WTC11 (cell line): ENCODE measurements around the gene OLFM2. TPM values are rescaled to one million over a fixed set of nuclear protein-coding genes. Genes with fewer than 3 reads are reported as not detected.
"Not testable (repeated sequence)": the region's sequence is repeated elsewhere in the genome, so short reads cannot be mapped to it uniquely, and the experiment has no call there.

Source experiments
- ATAC-seq: fragments of 200-7000 bp; cut with Tn5 transposase; 2 replicates; pipeline ENCODE4 v1.10.0; 2021; ENCODE audit warnings: mild to moderate bottlenecking, moderate library complexity
- CTCF ChIA-PET: fragments of 300-600 bp; sonication (Branson Sonifier 250); formaldehyde crosslinking; loops from one replicate; lab custom pipeline; 2021; ENCODE audit warnings: antibody characterized with exemption; lab: Charles Lee
- POLR2A ChIA-PET: fragments of 350-600 bp; sonication (Branson Sonifier 250); formaldehyde crosslinking; loops from one replicate; lab custom pipeline; 2021; ENCODE audit warnings: antibody characterized with exemption; lab: Charles Lee
- DNase-seq: peaks from one replicate; pipeline ENCODE4 v3.0.0; 2021; ENCODE audit warnings: low spot score
- H3K27ac Mint-ChIP-seq: 2 replicates; pipeline ENCODE4 v1.8.0; 2021; ENCODE audit warnings: mixed read lengths
- H3K27me3 Mint-ChIP-seq: 2 replicates; pipeline ENCODE4 v1.8.0; 2021; ENCODE audit warnings: low read depth, mild to moderate bottlenecking, moderate library complexity, mixed read lengths
- H3K36me3 Mint-ChIP-seq: 2 replicates; pipeline ENCODE4 v1.8.0; 2021; ENCODE audit warnings: mixed read lengths
- H3K4me1 Mint-ChIP-seq: 2 replicates; pipeline ENCODE4 v1.8.0; 2022; ENCODE audit warnings: mixed read lengths
- H3K4me3 Mint-ChIP-seq: 2 replicates; pipeline ENCODE4 v1.8.0; 2021; ENCODE audit warnings: mild to moderate bottlenecking, moderate library complexity, mixed read lengths
- H3K9me3 Mint-ChIP-seq: 2 replicates; pipeline ENCODE4 v1.8.0; 2021; ENCODE audit warnings: mixed read lengths
- CREM ChIP-seq: sonication (generic); formaldehyde crosslinking; IDR thresholded peaks from 2 replicates; pipeline ENCODE4 v1.8.1; 2022; ENCODE audit warnings: mild to moderate bottlenecking, missing genetic modification reagents, moderate library complexity
- ETV6 ChIP-seq: sonication (generic); formaldehyde crosslinking; IDR thresholded peaks from 2 replicates; pipeline ENCODE4 v1.8.1; 2022; ENCODE audit warnings: mild to moderate bottlenecking, missing genetic modification reagents
- KAT7 ChIP-seq: sonication (generic); formaldehyde crosslinking; IDR thresholded peaks from 2 replicates; pipeline ENCODE4 v1.8.1; 2023; ENCODE audit warnings: missing genetic modification reagents, mild to moderate bottlenecking, borderline replicate concordance
- MXD4 ChIP-seq: fragments of 250-450 bp; sonication (Bioruptor Pico); IDR thresholded peaks from 2 replicates; pipeline ENCODE4 v1.8.0; 2021; ENCODE audit warnings: mild to moderate bottlenecking, moderate library complexity, borderline replicate concordance
- OVOL2 ChIP-seq: fragments of 250-450 bp; sonication (Bioruptor Pico); IDR thresholded peaks from 2 replicates; pipeline ENCODE4 v1.9.0; 2021; ENCODE audit warnings: mild to moderate bottlenecking, borderline replicate concordance
- SMAD3 ChIP-seq: sonication (generic); formaldehyde crosslinking; IDR thresholded peaks from 2 replicates; pipeline ENCODE4 v1.8.0; 2022; ENCODE audit warnings: missing genetic modification reagents, mild to moderate bottlenecking, borderline replicate concordance
- SMAD4 ChIP-seq: sonication (generic); formaldehyde crosslinking; IDR thresholded peaks from 2 replicates; pipeline ENCODE4 v1.8.0; 2022; ENCODE audit warnings: mild to moderate bottlenecking, missing genetic modification reagents
- SOX15 ChIP-seq: fragments of 250-450 bp; sonication (Bioruptor Pico); IDR thresholded peaks from 2 replicates; pipeline ENCODE4 v1.9.0; 2021; ENCODE audit warnings: mild to moderate bottlenecking
- USF1 ChIP-seq: sonication (generic); formaldehyde crosslinking; IDR thresholded peaks from 2 replicates; pipeline ENCODE4 v1.8.0; 2022; ENCODE audit warnings: mild to moderate bottlenecking, missing genetic modification reagents
- USF2 ChIP-seq: sonication (generic); formaldehyde crosslinking; IDR thresholded peaks from 2 replicates; pipeline ENCODE4 v1.8.1; 2023; ENCODE audit warnings: mild to moderate bottlenecking, missing genetic modification reagents, moderate library complexity
- ZBTB21 ChIP-seq: sonication (generic); formaldehyde crosslinking; IDR thresholded peaks from 2 replicates; pipeline ENCODE4 v1.8.1; 2023; ENCODE audit warnings: mild to moderate bottlenecking, missing genetic modification reagents, borderline replicate concordance
- ZNF232 ChIP-seq: sonication (generic); formaldehyde crosslinking; IDR thresholded peaks from 2 replicates; pipeline ENCODE4 v1.8.0; 2022; ENCODE audit warnings: mild to moderate bottlenecking, missing genetic modification reagents
- ZNF512 ChIP-seq: sonication (generic); formaldehyde crosslinking; IDR thresholded peaks from 2 replicates; pipeline ENCODE4 v1.8.1; 2022; ENCODE audit warnings: missing genetic modification reagents, borderline replicate concordance
- total RNA-seq: library from RNA; stranded (reverse); gene quantifications from 3 replicates; pipeline ENCODE4 v1.2.3, GENCODE V29; 2021
- TF ChIP-seq, protein P1 (sequence below): sonication (generic); formaldehyde crosslinking; conservative IDR thresholded peaks from 2 replicates; pipeline ENCODE4 v1.8.1; 2023; ENCODE audit warnings: mild to moderate bottlenecking, low read depth, missing genetic modification reagents, moderate library complexity
- TF ChIP-seq, protein P2 (sequence below): sonication (generic); formaldehyde crosslinking; IDR thresholded peaks from 2 replicates; pipeline ENCODE4 v1.8.0; 2023; ENCODE audit warnings: missing genetic modification reagents, mild to moderate bottlenecking, borderline replicate concordance
- TF ChIP-seq, protein P3 (sequence below): fragments of 250-450 bp; sonication (Bioruptor Pico); IDR thresholded peaks from 2 replicates; pipeline ENCODE4 v1.9.0; 2021; ENCODE audit warnings: mild to moderate bottlenecking

OLFM2 gene
- total RNA-seq, 1 experiment from 2014 or later = 66.0 TPM

DNA sequence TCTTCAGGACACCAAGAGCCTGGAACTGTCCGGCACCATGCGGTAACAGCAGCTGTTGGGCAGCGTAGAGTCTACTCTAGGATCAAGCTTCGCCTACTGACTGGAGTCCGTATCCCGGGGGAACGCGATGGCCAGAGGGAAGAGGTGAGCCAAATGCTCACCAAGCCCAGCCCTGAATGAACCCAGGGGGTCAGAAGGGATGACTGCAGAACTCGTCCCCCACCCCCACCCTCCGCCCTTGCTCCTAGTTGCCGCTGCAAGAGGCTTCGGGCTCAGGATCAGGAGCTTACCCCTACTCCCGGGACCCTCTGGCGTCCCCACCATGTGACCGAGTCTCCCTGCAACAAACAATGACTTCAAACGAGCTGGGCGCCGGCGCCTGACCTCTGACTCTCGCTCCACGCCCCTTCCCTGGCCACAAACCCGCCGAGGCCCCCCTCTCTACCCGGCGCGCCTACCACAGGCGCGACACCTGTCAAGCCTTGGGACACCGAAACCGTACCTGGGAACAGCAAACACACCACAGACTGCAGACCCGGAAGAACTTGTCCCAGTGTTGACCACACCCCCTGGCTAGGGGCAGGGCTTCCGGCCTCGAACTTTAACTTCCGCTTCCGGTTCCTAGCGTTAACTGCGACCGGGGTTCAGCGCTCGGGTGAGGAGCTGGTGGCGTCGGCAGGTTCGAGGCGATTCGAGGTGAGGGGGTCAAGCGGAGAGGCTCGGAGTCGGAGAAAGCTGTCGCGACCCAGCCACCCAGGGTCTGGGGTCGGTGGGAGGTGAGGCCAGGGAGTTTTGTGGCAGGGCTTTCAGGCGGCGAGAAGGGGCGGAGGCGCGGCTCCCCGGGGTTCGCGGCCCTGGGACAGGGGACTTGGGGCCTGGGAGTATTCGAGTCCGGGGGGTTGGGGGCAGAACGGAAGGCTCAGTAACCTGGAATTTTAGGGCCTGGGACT, 108.8 kb downstream of the OLFM2 start, which contains the start of gene UBL5 (continued):
- TF ChIP-seq KAT7 (CRISPR knock-in tag) (no peak), SMAD3 (CRISPR knock-in tag) (0 out of 2 replicates have a peak, but pooled peaks have one; percentile 12), OVOL2 (no peak), SOX15 (CRISPR knock-in tag) (no peak), CREM (CRISPR knock-in tag) (peak; percentile 55; the same call in 1 of the 2 replicates), ZNF512 (CRISPR knock-in tag) (no peak), ZBTB21 (CRISPR knock-in tag) (no peak), ETV6 (CRISPR knock-in tag) (peak; percentile 72), USF2 (CRISPR knock-in tag) (peak; percentile 76), USF1 (CRISPR knock-in tag) (peak; percentile 80), ZNF232 (CRISPR knock-in tag) (peak; percentile 90; the same call in 1 of the 2 replicates), MXD4 (no peak)
- TF ChIP-seq, protein P1, sequence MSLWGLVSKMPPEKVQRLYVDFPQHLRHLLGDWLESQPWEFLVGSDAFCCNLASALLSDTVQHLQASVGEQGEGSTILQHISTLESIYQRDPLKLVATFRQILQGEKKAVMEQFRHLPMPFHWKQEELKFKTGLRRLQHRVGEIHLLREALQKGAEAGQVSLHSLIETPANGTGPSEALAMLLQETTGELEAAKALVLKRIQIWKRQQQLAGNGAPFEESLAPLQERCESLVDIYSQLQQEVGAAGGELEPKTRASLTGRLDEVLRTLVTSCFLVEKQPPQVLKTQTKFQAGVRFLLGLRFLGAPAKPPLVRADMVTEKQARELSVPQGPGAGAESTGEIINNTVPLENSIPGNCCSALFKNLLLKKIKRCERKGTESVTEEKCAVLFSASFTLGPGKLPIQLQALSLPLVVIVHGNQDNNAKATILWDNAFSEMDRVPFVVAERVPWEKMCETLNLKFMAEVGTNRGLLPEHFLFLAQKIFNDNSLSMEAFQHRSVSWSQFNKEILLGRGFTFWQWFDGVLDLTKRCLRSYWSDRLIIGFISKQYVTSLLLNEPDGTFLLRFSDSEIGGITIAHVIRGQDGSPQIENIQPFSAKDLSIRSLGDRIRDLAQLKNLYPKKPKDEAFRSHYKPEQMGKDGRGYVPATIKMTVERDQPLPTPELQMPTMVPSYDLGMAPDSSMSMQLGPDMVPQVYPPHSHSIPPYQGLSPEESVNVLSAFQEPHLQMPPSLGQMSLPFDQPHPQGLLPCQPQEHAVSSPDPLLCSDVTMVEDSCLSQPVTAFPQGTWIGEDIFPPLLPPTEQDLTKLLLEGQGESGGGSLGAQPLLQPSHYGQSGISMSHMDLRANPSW (CRISPR knock-in tag) = no peak
- TF ChIP-seq, protein P2, sequence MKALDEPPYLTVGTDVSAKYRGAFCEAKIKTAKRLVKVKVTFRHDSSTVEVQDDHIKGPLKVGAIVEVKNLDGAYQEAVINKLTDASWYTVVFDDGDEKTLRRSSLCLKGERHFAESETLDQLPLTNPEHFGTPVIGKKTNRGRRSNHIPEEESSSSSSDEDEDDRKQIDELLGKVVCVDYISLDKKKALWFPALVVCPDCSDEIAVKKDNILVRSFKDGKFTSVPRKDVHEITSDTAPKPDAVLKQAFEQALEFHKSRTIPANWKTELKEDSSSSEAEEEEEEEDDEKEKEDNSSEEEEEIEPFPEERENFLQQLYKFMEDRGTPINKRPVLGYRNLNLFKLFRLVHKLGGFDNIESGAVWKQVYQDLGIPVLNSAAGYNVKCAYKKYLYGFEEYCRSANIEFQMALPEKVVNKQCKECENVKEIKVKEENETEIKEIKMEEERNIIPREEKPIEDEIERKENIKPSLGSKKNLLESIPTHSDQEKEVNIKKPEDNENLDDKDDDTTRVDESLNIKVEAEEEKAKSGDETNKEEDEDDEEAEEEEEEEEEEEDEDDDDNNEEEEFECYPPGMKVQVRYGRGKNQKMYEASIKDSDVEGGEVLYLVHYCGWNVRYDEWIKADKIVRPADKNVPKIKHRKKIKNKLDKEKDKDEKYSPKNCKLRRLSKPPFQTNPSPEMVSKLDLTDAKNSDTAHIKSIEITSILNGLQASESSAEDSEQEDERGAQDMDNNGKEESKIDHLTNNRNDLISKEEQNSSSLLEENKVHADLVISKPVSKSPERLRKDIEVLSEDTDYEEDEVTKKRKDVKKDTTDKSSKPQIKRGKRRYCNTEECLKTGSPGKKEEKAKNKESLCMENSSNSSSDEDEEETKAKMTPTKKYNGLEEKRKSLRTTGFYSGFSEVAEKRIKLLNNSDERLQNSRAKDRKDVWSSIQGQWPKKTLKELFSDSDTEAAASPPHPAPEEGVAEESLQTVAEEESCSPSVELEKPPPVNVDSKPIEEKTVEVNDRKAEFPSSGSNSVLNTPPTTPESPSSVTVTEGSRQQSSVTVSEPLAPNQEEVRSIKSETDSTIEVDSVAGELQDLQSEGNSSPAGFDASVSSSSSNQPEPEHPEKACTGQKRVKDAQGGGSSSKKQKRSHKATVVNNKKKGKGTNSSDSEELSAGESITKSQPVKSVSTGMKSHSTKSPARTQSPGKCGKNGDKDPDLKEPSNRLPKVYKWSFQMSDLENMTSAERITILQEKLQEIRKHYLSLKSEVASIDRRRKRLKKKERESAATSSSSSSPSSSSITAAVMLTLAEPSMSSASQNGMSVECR = peak; percentile 91; the same call in 1 of the 2 replicates
- TF ChIP-seq, all 79 proteins: peak for 15

GRCh38 chr19:9823816-9824215, 112.5 kb downstream of the OLFM2 start:
- peak overlapping the region; percentile 85; the same call in 1 of the 2 replicates for H3K27ac Mint-ChIP-seq
- H3K9me3 Mint-ChIP-seq = no peaks in the 10 kb centered on the region
- POLR2A ChIA-PET = no interaction called here
- H3K4me1 Mint-ChIP-seq = peaks cover 15% of the 10 kb centered on the region
- no peak overlapping the region for H3K4me3 Mint-ChIP-seq
- no peaks in the 10 kb centered on the region for H3K27me3 Mint-ChIP-seq
- peaks cover 8% of the 10 kb centered on the region; the same call in 1 of the 2 replicates for H3K36me3 Mint-ChIP-seq
- DNase-seq (no peak), ATAC-seq (no peak)
- CTCF ChIA-PET = no interaction called here
- TF ChIP-seq SMAD4 (CRISPR knock-in tag) = no peak
- TF ChIP-seq, protein P3, sequence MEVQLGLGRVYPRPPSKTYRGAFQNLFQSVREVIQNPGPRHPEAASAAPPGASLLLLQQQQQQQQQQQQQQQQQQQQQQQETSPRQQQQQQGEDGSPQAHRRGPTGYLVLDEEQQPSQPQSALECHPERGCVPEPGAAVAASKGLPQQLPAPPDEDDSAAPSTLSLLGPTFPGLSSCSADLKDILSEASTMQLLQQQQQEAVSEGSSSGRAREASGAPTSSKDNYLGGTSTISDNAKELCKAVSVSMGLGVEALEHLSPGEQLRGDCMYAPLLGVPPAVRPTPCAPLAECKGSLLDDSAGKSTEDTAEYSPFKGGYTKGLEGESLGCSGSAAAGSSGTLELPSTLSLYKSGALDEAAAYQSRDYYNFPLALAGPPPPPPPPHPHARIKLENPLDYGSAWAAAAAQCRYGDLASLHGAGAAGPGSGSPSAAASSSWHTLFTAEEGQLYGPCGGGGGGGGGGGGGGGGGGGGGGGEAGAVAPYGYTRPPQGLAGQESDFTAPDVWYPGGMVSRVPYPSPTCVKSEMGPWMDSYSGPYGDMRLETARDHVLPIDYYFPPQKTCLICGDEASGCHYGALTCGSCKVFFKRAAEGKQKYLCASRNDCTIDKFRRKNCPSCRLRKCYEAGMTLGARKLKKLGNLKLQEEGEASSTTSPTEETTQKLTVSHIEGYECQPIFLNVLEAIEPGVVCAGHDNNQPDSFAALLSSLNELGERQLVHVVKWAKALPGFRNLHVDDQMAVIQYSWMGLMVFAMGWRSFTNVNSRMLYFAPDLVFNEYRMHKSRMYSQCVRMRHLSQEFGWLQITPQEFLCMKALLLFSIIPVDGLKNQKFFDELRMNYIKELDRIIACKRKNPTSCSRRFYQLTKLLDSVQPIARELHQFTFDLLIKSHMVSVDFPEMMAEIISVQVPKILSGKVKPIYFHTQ (CRISPR knock-in tag) = no peak

- H3K9me3 Mint-ChIP-seq = peaks cover 14% of the 10 kb centered on the region
- peak overlapping the region; percentile 97 for H3K27ac Mint-ChIP-seq
- DNase-seq, H3K27me3 Mint-ChIP-seq, ATAC-seq, CTCF ChIA-PET: not testable (repeated sequence)
- POLR2A ChIA-PET = interaction anchor here (0.7 kb wide), 1 partner anchor 194 kb away, joined by 3 read pairs; no protein-coding TSS in a partner anchor
- peak overlapping the region; percentile 64 for H3K4me3 Mint-ChIP-seq
- H3K4me1 Mint-ChIP-seq = peaks cover 16% of the 10 kb centered on the region
- H3K36me3 Mint-ChIP-seq = peaks cover 21% of the 10 kb centered on the region
Measured at GRCh38 chr19:9820034-9820433, 116.3 kb downstream of the OLFM2 start.
